Transverse colon (tissue), 4 donors: ENCODE results near the gene CTSC. TPM values are rescaled to one million over a fixed set of nuclear protein-coding genes. Genes with fewer than 3 reads are reported as not detected.

Experiments
- DNase-seq: peaks from one replicate; pipeline ENCODE4 v3.0.0-alpha.2; 2019
- H3K27ac ChIP-seq, 4 donors: fragments of 200-600 bp; sonication (generic); 2 replicates each; pipeline ENCODE4 v1.5.1; 2016 to 2018; ENCODE audit warnings: inconsistent platforms in 4 of 4
- H3K27me3 ChIP-seq: fragments of 200-600 bp; sonication (generic); 2 replicates; pipeline ENCODE4 v1.5.1; 2017; ENCODE audit warnings: inconsistent platforms
- H3K36me3 ChIP-seq, 4 donors: fragments of 200-600 bp; sonication (generic); 2 replicates each; pipeline ENCODE4 v1.5.1; 2017 to 2019; ENCODE audit warnings: inconsistent platforms in 4 of 4
- H3K4me1 ChIP-seq, 4 donors: fragments of 200-600 bp; sonication (generic); 2 replicates each; pipeline ENCODE4 v1.5.1; 2017 to 2020; ENCODE audit warnings: inconsistent platforms in 4 of 4
- H3K4me3 ChIP-seq, 4 donors: fragments of 200-600 bp; sonication (generic); 1 replicate in 1 of 4; 2 replicates in 3 of 4; pipeline versions ENCODE4 v1.5.1 to v1.6.1; 2017 to 2019; ENCODE audit warnings: inconsistent platforms in 4 of 4
- H3K9me3 ChIP-seq, 2 donors: fragments of 200-600 bp; sonication (generic); 2 replicates each; pipeline ENCODE4 v1.5.1; 2017 to 2019; ENCODE audit warnings: inconsistent platforms in 2 of 2
- EP300 ChIP-seq: sonication (generic); formaldehyde crosslinking; IDR thresholded peaks from one replicate; pipeline ENCODE4 v1.6.1; 2017; ENCODE audit warnings: antibody characterized with exemption, low read depth
- POLR2A ChIP-seq: fragments of 450-650 bp; IDR thresholded peaks from one replicate; pipeline ENCODE4 v1.6.1; 2016; ENCODE audit warnings: antibody characterized with exemption, mild to moderate bottlenecking, moderate library complexity
- POLR2AphosphoS5 ChIP-seq, 3 donors: sonication (generic); formaldehyde crosslinking; IDR thresholded peaks; one replicate each; pipeline ENCODE4 v1.6.1; 2016; ENCODE audit warnings: antibody characterized with exemption in 3 of 3
- WGBS, 2 donors: methylation state at CpG; one replicate each; pipeline ENCODE4 v1.1.5; 2018; ENCODE audit warnings: low coverage in 1 of 2; 5-methylcytosine and 5-hydroxymethylcytosine counted together
- in situ Hi-C, 4 donors: fragments of 200-750 bp; cut with MboI; loops; one replicate each; pipeline versions ENCODE4 v1.15.0 to v1.15.1; 2017; ENCODE audit warnings: low sequenced_read_pairs in 3 of 4, low pct_ligation_motif_present in 1 of 4, low pct_unique_long_range_greater_than_20kb in 1 of 4
- intact Hi-C: fragments of 100-400 bp; cut with DNase I; formaldehyde crosslinking; loops from one replicate; pipeline ENCODE4 v1.15.1; 2023; ENCODE audit warnings: low total_unique reads
- total RNA-seq, 4 donors: library from RNA; depleted of rRNA; stranded (reverse); fragments of >200 nt; gene quantifications; one replicate each; pipeline ENCODE4 v1.1.0, GENCODE V29; 2016
- TF ChIP-seq, protein P1 (sequence below), 5 experiments: fragments of 200-600 bp in 3 of 5; fragments of 450-650 bp in 2 of 5; sonication (generic) in 3 of 5; IDR thresholded peaks; 1 replicate in 2 of 5; 2 replicates in 3 of 5; pipeline ENCODE4 v1.5.1; 2016 to 2017; ENCODE audit warnings: antibody characterized with exemption in 5 of 5, inconsistent platforms in 3 of 5, mild to moderate bottlenecking in 2 of 5, moderate library complexity in 1 of 5

The CTSC gene
- total RNA-seq, 4 donors from 2014 or later, result 49.0 to 141 (median 75.2) TPM

DNA sequence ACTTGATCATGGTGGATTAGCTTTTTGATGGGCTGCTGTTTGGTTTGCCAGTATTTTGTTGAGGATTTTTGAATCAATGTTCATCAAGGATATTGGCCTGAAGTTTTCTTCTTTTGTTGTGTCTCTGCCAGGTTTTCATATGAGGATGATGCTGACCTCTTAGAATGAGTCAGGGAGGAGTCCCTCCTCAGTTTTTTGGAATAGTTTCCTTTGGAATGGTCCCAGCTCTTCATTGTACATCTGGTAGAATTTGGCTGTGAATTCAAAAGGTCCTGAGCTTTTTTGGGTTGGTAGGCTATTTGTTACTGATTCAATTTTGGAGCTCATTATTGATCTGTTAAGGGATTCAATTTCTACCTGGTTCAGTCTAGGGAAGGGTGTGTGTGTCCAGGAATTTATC is 78.1 kb downstream of the CTSC start:
- Histone ChIP-seq H3K27ac (no peak overlapping the region), H3K27me3 (no peaks in the 10 kb centered on the region), H3K4me1 (no peaks in the 10 kb centered on the region), H3K36me3 (no peaks in the 10 kb centered on the region), H3K4me3 (no peak overlapping the region), H3K9me3 (peaks cover 11 to 20% of the 10 kb centered on the region in 2 donors)
- intact Hi-C loops (no loop called here), in situ Hi-C loops (no loop called here)
- TF ChIP-seq EP300, result no peak
- TF ChIP-seq, protein P1, sequence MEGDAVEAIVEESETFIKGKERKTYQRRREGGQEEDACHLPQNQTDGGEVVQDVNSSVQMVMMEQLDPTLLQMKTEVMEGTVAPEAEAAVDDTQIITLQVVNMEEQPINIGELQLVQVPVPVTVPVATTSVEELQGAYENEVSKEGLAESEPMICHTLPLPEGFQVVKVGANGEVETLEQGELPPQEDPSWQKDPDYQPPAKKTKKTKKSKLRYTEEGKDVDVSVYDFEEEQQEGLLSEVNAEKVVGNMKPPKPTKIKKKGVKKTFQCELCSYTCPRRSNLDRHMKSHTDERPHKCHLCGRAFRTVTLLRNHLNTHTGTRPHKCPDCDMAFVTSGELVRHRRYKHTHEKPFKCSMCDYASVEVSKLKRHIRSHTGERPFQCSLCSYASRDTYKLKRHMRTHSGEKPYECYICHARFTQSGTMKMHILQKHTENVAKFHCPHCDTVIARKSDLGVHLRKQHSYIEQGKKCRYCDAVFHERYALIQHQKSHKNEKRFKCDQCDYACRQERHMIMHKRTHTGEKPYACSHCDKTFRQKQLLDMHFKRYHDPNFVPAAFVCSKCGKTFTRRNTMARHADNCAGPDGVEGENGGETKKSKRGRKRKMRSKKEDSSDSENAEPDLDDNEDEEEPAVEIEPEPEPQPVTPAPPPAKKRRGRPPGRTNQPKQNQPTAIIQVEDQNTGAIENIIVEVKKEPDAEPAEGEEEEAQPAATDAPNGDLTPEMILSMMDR (IDR thresholded peaks at IDR 0.05), result no peak
- no peak for TF ChIP-seq POLR2A
- no peak for TF ChIP-seq POLR2AphosphoS5 (IDR thresholded peaks at IDR 0.05)
- no peak for DNase-seq

DNA sequence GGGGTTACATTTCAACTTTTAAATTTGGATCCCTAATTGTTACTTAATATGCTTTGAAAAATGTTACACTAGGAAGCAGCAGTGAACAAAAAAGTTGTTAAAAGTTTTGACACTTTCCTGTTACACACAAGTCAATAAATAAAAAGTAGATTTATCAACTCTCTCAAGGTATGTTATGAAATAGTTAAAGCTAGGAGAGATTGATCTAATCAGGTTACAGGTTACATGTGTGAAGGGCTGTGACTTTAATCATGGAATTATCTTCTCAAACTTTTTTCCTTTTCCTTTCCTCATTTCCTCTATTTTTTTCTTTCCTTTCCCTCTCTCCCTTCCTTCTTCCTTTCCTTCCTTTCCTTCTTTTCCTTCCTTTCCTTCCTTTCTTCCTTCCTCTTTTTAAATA is 85.3 kb downstream of the CTSC start:
- Histone ChIP-seq H3K27ac (no peak overlapping the region), H3K27me3 (no peaks in the 10 kb centered on the region), H3K4me3 (no peak overlapping the region), H3K9me3 (no peaks in the 10 kb centered on the region), H3K4me1 (no peaks in the 10 kb centered on the region), H3K36me3 (no peaks in the 10 kb centered on the region)
- in situ Hi-C loops (no loop called here), intact Hi-C loops (no loop called here)
- DNase-seq, result no peak
- TF ChIP-seq POLR2A (no peak), EP300 (no peak), POLR2AphosphoS5 (IDR thresholded peaks at IDR 0.05) (no peak)
- TF ChIP-seq, protein P1 (IDR thresholded peaks at IDR 0.05), result no peak

GRCh38 chr11:88250566-88251242 is 86.8 kb downstream of the CTSC start:
- Histone ChIP-seq H3K9me3 (no peaks in the 10 kb centered on the region), H3K36me3 (no peaks in the 10 kb centered on the region), H3K27me3 (no peaks in the 10 kb centered on the region), H3K27ac (no peak overlapping the region), H3K4me1 (no peaks in the 10 kb centered on the region), H3K4me3 (no peak overlapping the region)
- TF ChIP-seq POLR2AphosphoS5 (IDR thresholded peaks at IDR 0.05) (no peak), POLR2A (no peak), EP300 (no peak)
- TF ChIP-seq, protein P1 (IDR thresholded peaks at IDR 0.05), result no peak
- WGBS, 2 donors, result 60 to 70% methylated on average over 3 of the region's 3 CpGs
- no peak for DNase-seq
- intact Hi-C loops (no loop called here), in situ Hi-C loops (no loop called here)

- Histone ChIP-seq H3K27ac (no peak overlapping the region), H3K9me3 (no peaks in the 10 kb centered on the region), H3K4me3 (no peak overlapping the region), H3K4me1 (no peaks in the 10 kb centered on the region), H3K36me3 (no peaks in the 10 kb centered on the region), H3K27me3 (no peaks in the 10 kb centered on the region)
- intact Hi-C loops, result no loop called here
- no peak for TF ChIP-seq POLR2A
- no peak for TF ChIP-seq POLR2AphosphoS5 (IDR thresholded peaks at IDR 0.05)
- TF ChIP-seq, protein P1 (IDR thresholded peaks at IDR 0.05), result no peak
- TF ChIP-seq EP300, result no peak
- no peak for DNase-seq
- 92 to 93% methylated on average over 1 of the region's 1 CpG for WGBS, 2 donors
- in situ Hi-C loops, result loop anchor here (25.0 kb wide), 1 partner anchor 288 kb away; no protein-coding TSS in a partner anchor
Measured at GRCh38 chr11:88249706-88250105, 87.8 kb downstream of the CTSC start.
